Activated T-cell treated with anti-CD3 and anti-CD28 coated beads, Interleukin-2, amount 50 U/mL, for 24 hours (primary cell): ENCODE measurements around the gene PAK4.
"Not testable (repeated sequence)": the region's sequence is repeated elsewhere in the genome, so short reads cannot be mapped to it uniquely, and the experiment has no call there.

Source experiments
- DNase-seq: peaks from one replicate; pipeline ENCODE4 v3.0.0-alpha.2; 2020
- H3K27ac Mint-ChIP-seq: 2 replicates; pipeline ENCODE4 v1.8.0; 2020; ENCODE audit warnings: mild to moderate bottlenecking, mixed read lengths
- H3K27me3 Mint-ChIP-seq: 2 replicates; pipeline ENCODE4 v1.8.0; 2020; ENCODE audit warnings: mixed read lengths
- H3K36me3 Mint-ChIP-seq: 2 replicates; pipeline ENCODE4 v1.8.0; 2020; ENCODE audit warnings: low read depth, mixed read lengths
- H3K4me1 Mint-ChIP-seq: 2 replicates; pipeline ENCODE4 v1.8.0; 2020; ENCODE audit warnings: low read depth, mixed read lengths
- H3K4me3 Mint-ChIP-seq: 2 replicates; pipeline ENCODE4 v1.8.0; 2020; ENCODE audit warnings: mild to moderate bottlenecking, moderate library complexity, mixed read lengths
- H3K9me3 Mint-ChIP-seq: 2 replicates; pipeline ENCODE4 v1.8.0; 2020; ENCODE audit warnings: mixed read lengths

Gene PAK4

GRCh38 chr19:39215323-39215722 is 89.7 kb downstream of the PAK4 start:
- not testable (repeated sequence) for DNase-seq, H3K36me3 Mint-ChIP-seq, H3K27ac Mint-ChIP-seq, H3K4me3 Mint-ChIP-seq, H3K9me3 Mint-ChIP-seq, H3K4me1 Mint-ChIP-seq
- H3K27me3 Mint-ChIP-seq, result peaks cover 18% of the 10 kb centered on the region

GRCh38 chr19:39217094-39217493 is 91.5 kb downstream of the PAK4 start:
- Mint-ChIP-seq H3K27ac (no peak overlapping the region), H3K4me1 (no peaks in the 10 kb centered on the region), H3K36me3 (no peaks in the 10 kb centered on the region), H3K4me3 (no peak overlapping the region), H3K27me3 (peaks cover 20% of the 10 kb centered on the region), H3K9me3 (no peaks in the 10 kb centered on the region)
- DNase-seq, result no peak

- Mint-ChIP-seq H3K27ac (no peak overlapping the region), H3K4me3 (no peak overlapping the region), H3K27me3 (peaks cover 26% of the 10 kb centered on the region), H3K36me3 (no peaks in the 10 kb centered on the region), H3K9me3 (no peaks in the 10 kb centered on the region), H3K4me1 (no peaks in the 10 kb centered on the region)
- DNase-seq, result no peak
These were observed 92.8 kb downstream of the PAK4 start for GRCh38 chr19:39218230-39219007.

GRCh38 chr19:39219108-39219507 is 93.5 kb downstream of the PAK4 start:
- H3K36me3 Mint-ChIP-seq, H3K4me1 Mint-ChIP-seq, H3K27ac Mint-ChIP-seq, H3K4me3 Mint-ChIP-seq, H3K9me3 Mint-ChIP-seq, DNase-seq: not testable (repeated sequence)
- peaks cover 30% of the 10 kb centered on the region for H3K27me3 Mint-ChIP-seq

GRCh38 chr19:39223703-39224279 is 98.2 kb downstream of the PAK4 start:
- no peaks in the 10 kb centered on the region for H3K36me3 Mint-ChIP-seq
- no peak overlapping the region for H3K4me3 Mint-ChIP-seq
- no peaks in the 10 kb centered on the region for H3K4me1 Mint-ChIP-seq
- H3K9me3 Mint-ChIP-seq, result no peaks in the 10 kb centered on the region
- H3K27ac Mint-ChIP-seq, result no peak overlapping the region
- DNase-seq, result no peak
- H3K27me3 Mint-ChIP-seq, result peaks cover 18% of the 10 kb centered on the region

GRCh38 chr19:39224910-39225309 is 99.3 kb downstream of the PAK4 start:
- Mint-ChIP-seq H3K36me3 (no peaks in the 10 kb centered on the region), H3K4me3 (no peak overlapping the region), H3K4me1 (no peaks in the 10 kb centered on the region), H3K27ac (no peak overlapping the region), H3K9me3 (no peaks in the 10 kb centered on the region), H3K27me3 (peaks cover 14% of the 10 kb centered on the region)
- no peak for DNase-seq
